ENCODE measurements around the gene AKIRIN1. TPM values are rescaled to one million over a fixed set of nuclear protein-coding genes. Genes with fewer than 3 reads are reported as not detected.
A peak's percentile ranks its signal among the peaks of the same experiment; 100 is the strongest.

The AKIRIN1 gene
- total RNA-seq, 4 donors from 2014 or later, result 28.2 to 46.0 (median 34.2) TPM

DNA sequence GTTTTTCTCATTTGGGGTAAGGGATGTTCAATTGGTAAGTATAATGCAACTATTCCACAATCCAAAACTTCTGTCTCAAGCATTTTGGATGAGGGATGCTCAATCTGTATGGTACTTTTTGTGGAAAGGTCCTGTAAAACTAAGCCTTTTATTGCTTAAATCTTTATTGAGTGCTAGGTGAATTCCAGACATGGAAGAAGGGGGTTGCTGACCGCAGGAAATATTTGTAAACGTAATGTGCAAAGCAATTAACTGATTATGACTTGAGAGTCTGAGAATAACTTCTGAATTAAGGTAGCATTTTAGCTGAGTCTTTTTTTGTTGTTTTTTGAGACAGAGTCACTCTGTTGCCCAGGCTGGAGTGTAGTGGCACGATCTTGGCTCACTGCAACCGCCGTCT is 3.1 kb downstream of the AKIRIN1 start:
- H3K9me3 ChIP-seq, result no peaks in the 10 kb centered on the region
- intact Hi-C loops (cut with DNase I; ENCODE audit: low total_unique reads), result no loop called here
- no peak for DNase-seq
- no peak overlapping the region for H3K4me3 ChIP-seq
- H3K27ac ChIP-seq, result no peak overlapping the region
- peaks cover 35 to 44% of the 10 kb centered on the region in 2 donors for H3K4me1 ChIP-seq
- peaks cover 0 to 12% of the 10 kb centered on the region in 2 donors for H3K36me3 ChIP-seq
- no peak for ATAC-seq
- TF ChIP-seq POLR2A (IDR thresholded peaks at IDR 0.05), result no peak
- no peak for TF ChIP-seq CTCF (IDR thresholded peaks at IDR 0.05 in 4 of 5, conservative IDR thresholded peaks at IDR 0.05 in 1 of 5)
- in situ Hi-C loops (cut with MboI; ENCODE audit: low sequenced_read_pairs in 4 of 4), result loop anchor here in 1 of 4 donors (10.0 kb wide), 2 partner anchors 91 to 129 kb away; no protein-coding TSS in a partner anchor
- H3K27me3 ChIP-seq, result no peaks in the 10 kb centered on the region

- H3K4me3 ChIP-seq, result no peak overlapping the region
- peak overlapping the region; percentile 4 to 65 (median 14) for H3K27ac ChIP-seq
- TF ChIP-seq CTCF (IDR thresholded peaks at IDR 0.05 in 4 of 5, conservative IDR thresholded peaks at IDR 0.05 in 1 of 5) (no peak), POLR2A (IDR thresholded peaks at IDR 0.05) (no peak)
- H3K4me1 ChIP-seq, result peaks cover 21 to 36% of the 10 kb centered on the region in 2 donors
- in situ Hi-C loops (cut with MboI; ENCODE audit: low sequenced_read_pairs in 4 of 4), result loop anchor here in 1 of 4 donors (10.0 kb wide), 2 partner anchors 88 to 132 kb away; no protein-coding TSS in a partner anchor
- ATAC-seq, result peak in 1 of 2 donors; percentile 16
- peaks cover 3 to 43% of the 10 kb centered on the region in 2 donors for H3K36me3 ChIP-seq
- no peaks in the 10 kb centered on the region for H3K9me3 ChIP-seq
- intact Hi-C loops (cut with DNase I; ENCODE audit: low total_unique reads), result no loop called here
- no peak for DNase-seq
- H3K27me3 ChIP-seq, result no peaks in the 10 kb centered on the region
Observed at GRCh38 chr1:38997034-38997900, 6.2 kb downstream of the AKIRIN1 start.

- H3K36me3 ChIP-seq, result peaks cover 3 to 49% of the 10 kb centered on the region in 2 donors
- in situ Hi-C loops (cut with MboI; ENCODE audit: low sequenced_read_pairs in 4 of 4) (loop anchor here in 1 of 4 donors (10.0 kb wide), 2 partner anchors 87 to 133 kb away; no protein-coding TSS in a partner anchor), intact Hi-C loops (cut with DNase I; ENCODE audit: low total_unique reads) (no loop called here)
- ATAC-seq, result no peak
- peak overlapping the region in 3 of 4 donors; percentile 11 to 65 (median 16) for H3K27ac ChIP-seq
- H3K27me3 ChIP-seq, result no peaks in the 10 kb centered on the region
- H3K4me3 ChIP-seq, result no peak overlapping the region
- H3K4me1 ChIP-seq, result peaks cover 17 to 34% of the 10 kb centered on the region in 2 donors
- no peaks in the 10 kb centered on the region for H3K9me3 ChIP-seq
- no peak for DNase-seq
- TF ChIP-seq CTCF (IDR thresholded peaks at IDR 0.05 in 4 of 5, conservative IDR thresholded peaks at IDR 0.05 in 1 of 5), result no peak
- TF ChIP-seq POLR2A (IDR thresholded peaks at IDR 0.05), result no peak
Observed at GRCh38 chr1:38997901-38998190, 6.8 kb downstream of the AKIRIN1 start.

DNA sequence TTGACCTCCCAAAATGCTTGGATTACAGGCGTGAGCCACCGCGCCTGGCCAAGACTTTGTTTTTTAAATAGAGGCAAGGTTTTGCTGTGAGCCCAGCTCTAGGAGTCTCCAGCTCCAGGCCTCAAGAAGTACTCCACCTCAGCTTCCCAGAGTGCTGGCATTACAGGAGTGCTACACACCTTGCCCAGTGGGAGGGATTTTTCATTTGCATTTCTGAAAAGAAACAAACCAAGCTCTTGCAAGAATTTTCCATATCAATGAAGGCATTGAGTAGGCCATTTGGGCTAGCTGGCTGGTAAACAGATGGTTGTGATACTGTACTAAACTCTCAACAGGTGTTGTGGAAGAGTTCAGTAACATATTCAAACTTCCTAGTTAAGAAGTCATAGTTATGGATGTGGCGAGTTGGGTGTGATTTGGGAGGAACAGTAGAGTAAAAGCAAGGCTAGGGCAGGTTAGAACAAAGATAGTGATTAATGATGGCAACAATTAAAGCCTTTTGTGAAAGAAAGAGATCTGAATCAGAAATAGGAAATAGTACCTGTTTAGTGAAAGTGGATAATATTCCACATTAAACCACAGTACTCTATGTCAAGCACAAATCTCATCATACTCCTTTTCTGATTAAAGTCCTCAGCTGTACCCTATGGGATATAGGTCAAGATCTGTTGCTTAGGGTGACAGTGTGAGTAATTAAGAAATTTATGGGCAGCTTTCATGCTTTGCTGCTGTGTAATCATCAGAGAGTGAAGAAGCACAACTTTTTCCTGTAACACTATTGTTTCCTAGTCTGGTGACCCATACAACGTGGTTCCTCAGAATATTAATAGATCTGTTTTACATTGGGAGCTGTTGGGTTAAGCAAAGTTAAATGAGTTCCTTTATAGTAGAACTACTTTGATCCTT is 10.7 kb downstream of the AKIRIN1 start:
- ATAC-seq (no peak), DNase-seq (no peak)
- Histone ChIP-seq H3K27ac (no peak overlapping the region), H3K36me3 (peaks cover 3 to 88% of the 10 kb centered on the region in 2 donors), H3K9me3 (no peaks in the 10 kb centered on the region), H3K27me3 (no peaks in the 10 kb centered on the region), H3K4me1 (peaks cover 11 to 22% of the 10 kb centered on the region in 2 donors), H3K4me3 (no peak overlapping the region)
- in situ Hi-C loops (cut with MboI; ENCODE audit: low sequenced_read_pairs in 4 of 4) (loop anchor here in 1 of 4 donors (25.0 kb wide), 1 partner anchor 139 kb away; the partner anchor contains the start of genes MYCBP and RRAGC), intact Hi-C loops (cut with DNase I; ENCODE audit: low total_unique reads) (no loop called here)
- TF ChIP-seq CTCF (IDR thresholded peaks at IDR 0.05 in 4 of 5, conservative IDR thresholded peaks at IDR 0.05 in 1 of 5) (no peak), POLR2A (IDR thresholded peaks at IDR 0.05) (no peak)

All from gastrocnemius medialis (tissue), 4 donors.